HCT116 (cell line): ENCODE results near the gene SEC14L1. TPM values are rescaled to one million over a fixed set of nuclear protein-coding genes. Genes with fewer than 3 reads are reported as not detected.
A peak's percentile ranks its signal among the peaks of the same experiment; 100 is the strongest.

ENCODE experiments used
- ATAC-seq: fragments of 200-7000 bp; cut with Tn5 transposase; 2 replicates; pipeline ENCODE4 v1.9.1; 2020; ENCODE audit warnings: mild to moderate bottlenecking, moderate library complexity
- BruUV-seq: library from RNA; stranded (reverse); fragments of 400-500 nt; replicated peaks from 2 replicates; lab custom pipeline; 2021; lab: Mats Ljungman, UMichigan
- CTCF ChIA-PET: fragments of 300-600 bp; sonication (Branson Sonifier 250); formaldehyde crosslinking; loops from one replicate; lab custom pipeline; 2021; ENCODE audit warnings: antibody characterized with exemption; lab: Charles Lee
- POLR2A ChIA-PET: fragments of 300-600, 350-600 bp; sonication (Branson Sonifier 250); formaldehyde crosslinking; loops from one replicate; lab custom pipeline; 2021; ENCODE audit warnings: antibody characterized with exemption; lab: Charles Lee
- RAD21 ChIA-PET, 2 experiments: fragments of 300-600 bp; sonication (Branson Sonifier 250); formaldehyde crosslinking; loops; one replicate each; lab custom pipeline; 2023; ENCODE audit warnings: low total read pairs in 2 of 2; ENCODE audit not compliant: uncharacterized antibody in 2 of 2, unreplicated experiment in 2 of 2, low non-redundant PET in 1 of 2; lab: Charles Lee
- DNase-seq: peaks from one replicate; pipeline ENCODE4 v3.0.0-alpha.2; 2010; ENCODE audit warnings: low read depth, low spot score
- H2AFZ ChIP-seq: fragments of 200-600 bp; shearing (Covaris generic), sonication (generic); 2 replicates; pipeline ENCODE4 v1.6.1; 2017; ENCODE audit warnings: low read depth, mixed run types, mixed read lengths, antibody characterized with exemption, low read length; ENCODE audit not compliant: poor library complexity, severe bottlenecking
- H3K27ac ChIP-seq: 2 replicates; pipeline ENCODE4 v1.5.1; 2012; ENCODE audit warnings: low read depth, low read length
- H3K27me3 ChIP-seq: fragments of 200-600 bp; sonication (generic); 2 replicates; pipeline ENCODE4 v1.6.1; 2016; ENCODE audit warnings: mixed run types, low read length, mixed read lengths; ENCODE audit not compliant: insufficient read depth
- H3K36me3 ChIP-seq, 2 experiments: fragments of 200-500 bp in 1 of 2; fragments of 200-600 bp in 1 of 2; sonication (Bioruptor generic) in 1 of 2; sonication (generic) in 1 of 2; 2 replicates each; pipeline versions ENCODE4 v1.5.1 to v1.6.1; 2014 to 2016; ENCODE audit warnings: low read length in 2 of 2, inconsistent platforms in 1 of 2, mixed read lengths in 1 of 2, mixed run types in 1 of 2; ENCODE audit not compliant: insufficient read depth in 2 of 2, control insufficient read depth in 1 of 2
- H3K4me1 ChIP-seq, 2 experiments: fragments of 200-600 bp in 1 of 2; sonication (generic) in 1 of 2; 2 replicates each; pipeline versions ENCODE4 v1.5.1 to v1.6.1; 2012 to 2017; ENCODE audit warnings: low read length in 2 of 2, inconsistent platforms in 1 of 2, mild to moderate bottlenecking in 1 of 2, mixed read lengths in 1 of 2, mixed run types in 1 of 2, moderate library complexity in 1 of 2; ENCODE audit not compliant: insufficient read depth in 2 of 2, control insufficient read depth in 1 of 2
- H3K4me2 ChIP-seq: fragments of 200-600 bp; sonication (generic); 2 replicates; pipeline ENCODE4 v1.6.1; 2017; ENCODE audit warnings: mixed run types, low read length, mixed read lengths
- H3K4me3 ChIP-seq, 2 experiments: fragments of 200-600 bp in 1 of 2; sonication (generic) in 1 of 2; replicated peaks in 1 of 2; 2 replicates each; pipeline ENCODE4 v1.5.1; 2011 to 2016; ENCODE audit warnings: low read length in 2 of 2, control low read depth in 1 of 2, low read depth in 1 of 2, mild to moderate bottlenecking in 1 of 2, mixed read lengths in 1 of 2, mixed run types in 1 of 2
- H3K79me2 ChIP-seq: fragments of 200-600 bp; sonication (generic); 2 replicates; pipeline ENCODE4 v1.6.1; 2017; ENCODE audit warnings: mild to moderate bottlenecking, mixed run types, low read length, moderate library complexity, mixed read lengths; ENCODE audit not compliant: insufficient read depth
- H3K9ac ChIP-seq: fragments of 200-600 bp; sonication (generic); 2 replicates; pipeline ENCODE4 v1.6.1; 2016; ENCODE audit warnings: low read length, mixed read lengths
- H3K9me2 ChIP-seq: fragments of 200-600 bp; sonication (generic), shearing (Covaris generic); 2 replicates; pipeline ENCODE4 v1.6.1; 2017; ENCODE audit warnings: mixed run types, mild to moderate bottlenecking, moderate library complexity; ENCODE audit not compliant: insufficient read depth
- H3K9me3 ChIP-seq, 2 experiments: fragments of 200-500 bp in 1 of 2; fragments of 200-600 bp in 1 of 2; sonication (Bioruptor generic) in 1 of 2; sonication (generic) in 1 of 2; 2 replicates each; pipeline ENCODE4 v1.6.1; 2014 to 2017; ENCODE audit warnings: low read length in 2 of 2, mixed read lengths in 2 of 2, inconsistent platforms in 1 of 2, low read depth in 1 of 2, mild to moderate bottlenecking in 1 of 2, mixed run types in 1 of 2, moderate library complexity in 1 of 2; ENCODE audit not compliant: control insufficient read depth in 1 of 2, insufficient read depth in 1 of 2
- H4K20me1 ChIP-seq: fragments of 200-600 bp; sonication (generic), shearing (Covaris generic); 2 replicates; pipeline ENCODE4 v1.6.1; 2017; ENCODE audit warnings: mixed run types, mild to moderate bottlenecking, moderate library complexity; ENCODE audit not compliant: insufficient read depth
- ATF3 ChIP-seq: IDR thresholded peaks from 2 replicates; pipeline ENCODE4 v1.6.1; 2012
- CBX3 ChIP-seq: IDR thresholded peaks from 2 replicates; pipeline ENCODE4 v1.6.1; 2012; ENCODE audit warnings: low read depth
- CEBPB ChIP-seq: IDR thresholded peaks from 2 replicates; pipeline ENCODE4 v1.6.1; 2012; ENCODE audit warnings: low read depth
- CTCF ChIP-seq, 3 experiments: fragments of 200-600 bp in 1 of 3; sonication (generic) in 1 of 3; IDR thresholded peaks in 2 of 3; conservative IDR thresholded peaks in 1 of 3; 2 replicates each; pipeline ENCODE4 v1.5.1; 2012 to 2017; ENCODE audit warnings: low read depth in 2 of 3, low read length in 2 of 3, antibody characterized with exemption in 1 of 3, borderline replicate concordance in 1 of 3, control low read depth in 1 of 3, mild to moderate bottlenecking in 1 of 3, mixed read lengths in 1 of 3, mixed run types in 1 of 3, moderate library complexity in 1 of 3; ENCODE audit not compliant: insufficient read depth in 1 of 3
- ELF1 ChIP-seq: IDR thresholded peaks from 2 replicates; pipeline ENCODE4 v1.6.1; 2012; ENCODE audit warnings: low read depth, borderline replicate concordance
- EZH2 ChIP-seq: fragments of 200-600 bp; sonication (generic); IDR thresholded peaks from 2 replicates; pipeline ENCODE4 v1.6.1; 2017; ENCODE audit warnings: antibody characterized with exemption, mixed run types
- EZH2phosphoT487 ChIP-seq: fragments of 200-600 bp; IDR thresholded peaks from 2 replicates; pipeline ENCODE4 v1.6.1; 2018; ENCODE audit warnings: antibody characterized with exemption, borderline replicate concordance
- FOSL1 ChIP-seq: IDR thresholded peaks from 2 replicates; pipeline ENCODE4 v1.6.1; 2012; ENCODE audit warnings: low read depth
- POLR2AphosphoS5 ChIP-seq: IDR thresholded peaks from 2 replicates; pipeline ENCODE4 v1.6.1; 2011; ENCODE audit warnings: mild to moderate bottlenecking, low read depth, low read length, moderate library complexity
- RAD21 ChIP-seq: IDR thresholded peaks from 2 replicates; pipeline ENCODE4 v1.6.1; 2012; ENCODE audit warnings: low read depth, mild to moderate bottlenecking
- REST ChIP-seq: IDR thresholded peaks from 2 replicates; pipeline ENCODE4 v1.6.1; 2012; ENCODE audit warnings: low read depth
- SP1 ChIP-seq: IDR thresholded peaks from 2 replicates; pipeline ENCODE4 v1.6.1; 2012; ENCODE audit warnings: low read depth
- TCF7L2 ChIP-seq: IDR thresholded peaks from 2 replicates; pipeline ENCODE4 v1.7.0; 2011; ENCODE audit warnings: borderline replicate concordance, inconsistent platforms; ENCODE audit not compliant: insufficient read depth, insufficient read length; ENCODE audit errors: extremely low read depth
- YY1 ChIP-seq: IDR thresholded peaks from 2 replicates; pipeline ENCODE4 v1.6.1; 2011; ENCODE audit warnings: low read length, low read depth, moderate library complexity, mild to moderate bottlenecking; ENCODE audit not compliant: insufficient replicate concordance; ENCODE audit errors: extremely low read depth
- ZBTB33 ChIP-seq: IDR thresholded peaks from 2 replicates; pipeline ENCODE4 v1.6.1; 2011; ENCODE audit warnings: mild to moderate bottlenecking, low read length, moderate library complexity; ENCODE audit not compliant: insufficient replicate concordance; ENCODE audit errors: extremely low read depth
- ZFX ChIP-seq: fragments of 450-650 bp; IDR thresholded peaks from 2 replicates; pipeline ENCODE4 v1.6.1; 2017
- ZNF274 ChIP-seq: fragments of 200-500 bp; sonication (Bioruptor generic); IDR thresholded peaks from 2 replicates; pipeline ENCODE4 v1.6.1; 2014; ENCODE audit warnings: mild to moderate bottlenecking, low read depth, low read length, inconsistent platforms
- intact Hi-C: fragments of 100-400 bp; cut with micrococcal nuclease; formaldehyde crosslinking; loops from 2 replicates; pipeline ENCODE4 v1.10.0; 2022
- total RNA-seq: library from RNA; stranded (reverse); gene quantifications from one replicate; pipeline ENCODE4 v1.2.1, GENCODE V29; 2021; ENCODE audit not compliant: unreplicated experiment

Gene SEC14L1
- total RNA-seq, 1 experiment from 2014 or later = 59.7 TPM

GRCh38 chr17:77145224-77145611 is 4.4 kb downstream of the SEC14L1 start:
- Histone ChIP-seq H3K9me3 (no peaks in the 10 kb centered on the region), H3K27ac (no peak overlapping the region), H3K9me2 (no peaks in the 10 kb centered on the region), H3K4me2 (peak overlapping the region; percentile 22), H3K4me3 (no peak overlapping the region), H3K27me3 (no peaks in the 10 kb centered on the region), H3K79me2 (peaks cover 44% of the 10 kb centered on the region), H3K9ac (peak overlapping the region; percentile 25), H4K20me1 (no peaks in the 10 kb centered on the region), H3K36me3 (peaks cover 8 to 19% of the 10 kb centered on the region in 2 experiments; a peak in 3 of 4 replicates), H2AFZ (no peak overlapping the region), H3K4me1 (peaks cover 11 to 27% of the 10 kb centered on the region in 2 experiments)
- RAD21 ChIA-PET = no interaction called here
- ATAC-seq = no peak
- DNase-seq = no peak
- POLR2A ChIA-PET = no interaction called here
- TF ChIP-seq ZFX = no peak
- no peak for TF ChIP-seq SP1
- TF ChIP-seq ZNF274 = no peak
- TF ChIP-seq ELF1 = no peak
- TF ChIP-seq EZH2 = no peak
- no peak for TF ChIP-seq POLR2AphosphoS5
- TF ChIP-seq REST = no peak
- TF ChIP-seq ZBTB33 = no peak
- no peak for TF ChIP-seq CEBPB
- TF ChIP-seq TCF7L2 = no peak
- no peak for TF ChIP-seq CBX3
- no peak for TF ChIP-seq ATF3
- no peak for TF ChIP-seq CTCF (IDR thresholded peaks at IDR 0.05 in 2 of 3, conservative IDR thresholded peaks at IDR 0.05 in 1 of 3; ENCODE audit: borderline replicate concordance in 1 of 3, insufficient read depth in 1 of 3, low read depth in 2 of 3, low read length in 2 of 3)
- no peak for TF ChIP-seq YY1
- no peak for TF ChIP-seq FOSL1
- no peak for TF ChIP-seq EZH2phosphoT487
- no peak for TF ChIP-seq RAD21
- CTCF ChIA-PET = no interaction called here
- intact Hi-C loops = no loop called here
- BruUV-seq = no TSS peak
